Measurements from ENCODE around the gene PDXP. TPM values are rescaled to one million over a fixed set of nuclear protein-coding genes. Genes with fewer than 3 reads are reported as not detected.

Gene PDXP
- 1 to 10 TPM; 2.4 to 4.1 (median 2.5) TPM for total RNA-seq

GRCh38 chr22:37658133-37659065 lies at the start of gene PDXP:
TSS of gene PDXP (plus strand) at chr22:37658723. CDS start at chr22:37658783, 60 bp downstream.
- no peak for TF ChIP-seq CTCF (IDR thresholded peaks at IDR 0.05; ENCODE audit: low read depth)

- TF ChIP-seq CTCF (IDR thresholded peaks at IDR 0.05; ENCODE audit: low read depth) = no peak
These were observed 49.0 kb upstream of the PDXP start for GRCh38 chr22:37609240-37610152.

GRCh38 chr22:37610480-37611129 lies 47.9 kb upstream of the PDXP start:
- no peak for TF ChIP-seq CTCF (IDR thresholded peaks at IDR 0.05; ENCODE audit: low read depth)

GRCh38 chr22:37611207-37611606 lies 47.3 kb upstream of the PDXP start:
- TF ChIP-seq CTCF (IDR thresholded peaks at IDR 0.05; ENCODE audit: low read depth) = no peak

- no peak for TF ChIP-seq CTCF (IDR thresholded peaks at IDR 0.05; ENCODE audit: low read depth)
These were observed 42.1 kb upstream of the PDXP start for GRCh38 chr22:37616201-37617083.

GRCh38 chr22:37617431-37617830 lies 41.1 kb upstream of the PDXP start:
- no peak for TF ChIP-seq CTCF (IDR thresholded peaks at IDR 0.05; ENCODE audit: low read depth)
